WTC11 (cell line): ENCODE results near the gene CDIPT. TPM values are rescaled to one million over a fixed set of nuclear protein-coding genes. Genes with fewer than 3 reads are reported as not detected.
"Not testable (repeated sequence)": the region's sequence is repeated elsewhere in the genome, so short reads cannot be mapped to it uniquely, and the experiment has no call there.

Experiments
- ATAC-seq: fragments of 200-7000 bp; cut with Tn5 transposase; 2 replicates; pipeline ENCODE4 v1.10.0; 2021; ENCODE audit warnings: mild to moderate bottlenecking, moderate library complexity
- CTCF ChIA-PET: fragments of 300-600 bp; sonication (Branson Sonifier 250); formaldehyde crosslinking; loops from one replicate; lab custom pipeline; 2021; ENCODE audit warnings: antibody characterized with exemption; lab: Charles Lee
- POLR2A ChIA-PET: fragments of 350-600 bp; sonication (Branson Sonifier 250); formaldehyde crosslinking; loops from one replicate; lab custom pipeline; 2021; ENCODE audit warnings: antibody characterized with exemption; lab: Charles Lee
- DNase-seq: peaks from one replicate; pipeline ENCODE4 v3.0.0; 2021; ENCODE audit warnings: low spot score
- H3K27ac Mint-ChIP-seq: 2 replicates; pipeline ENCODE4 v1.8.0; 2021; ENCODE audit warnings: mixed read lengths
- H3K27me3 Mint-ChIP-seq: 2 replicates; pipeline ENCODE4 v1.8.0; 2021; ENCODE audit warnings: low read depth, mild to moderate bottlenecking, moderate library complexity, mixed read lengths
- H3K36me3 Mint-ChIP-seq: 2 replicates; pipeline ENCODE4 v1.8.0; 2021; ENCODE audit warnings: mixed read lengths
- H3K4me1 Mint-ChIP-seq: 2 replicates; pipeline ENCODE4 v1.8.0; 2022; ENCODE audit warnings: mixed read lengths
- H3K4me3 Mint-ChIP-seq: 2 replicates; pipeline ENCODE4 v1.8.0; 2021; ENCODE audit warnings: mild to moderate bottlenecking, moderate library complexity, mixed read lengths
- H3K9me3 Mint-ChIP-seq: 2 replicates; pipeline ENCODE4 v1.8.0; 2021; ENCODE audit warnings: mixed read lengths
- CREM ChIP-seq: sonication (generic); formaldehyde crosslinking; IDR thresholded peaks from 2 replicates; pipeline ENCODE4 v1.8.1; 2022; ENCODE audit warnings: mild to moderate bottlenecking, missing genetic modification reagents, moderate library complexity
- HMGA2 ChIP-seq: fragments of 250-450 bp; sonication (Bioruptor Pico); IDR thresholded peaks from 2 replicates; pipeline ENCODE4 v1.4.0; 2021; ENCODE audit warnings: mild to moderate bottlenecking, moderate library complexity
- KAT7 ChIP-seq: sonication (generic); formaldehyde crosslinking; IDR thresholded peaks from 2 replicates; pipeline ENCODE4 v1.8.1; 2023; ENCODE audit warnings: missing genetic modification reagents, mild to moderate bottlenecking, borderline replicate concordance
- MYBL2 ChIP-seq: sonication (generic); formaldehyde crosslinking; IDR thresholded peaks from 2 replicates; pipeline ENCODE4 v1.8.1; 2023; ENCODE audit warnings: mild to moderate bottlenecking, moderate library complexity, missing genetic modification reagents
- RELA ChIP-seq: sonication (generic); formaldehyde crosslinking; IDR thresholded peaks from 2 replicates; pipeline ENCODE4 v1.8.1; 2022; ENCODE audit warnings: missing genetic modification reagents, mild to moderate bottlenecking, borderline replicate concordance
- SP1 ChIP-seq: sonication (generic); formaldehyde crosslinking; conservative IDR thresholded peaks from 2 replicates; pipeline ENCODE4 v1.8.1; 2022; ENCODE audit warnings: missing genetic modification reagents
- TEAD4 ChIP-seq: sonication (generic); formaldehyde crosslinking; IDR thresholded peaks from 2 replicates; pipeline ENCODE4 v1.8.0; 2022; ENCODE audit warnings: mild to moderate bottlenecking, missing genetic modification reagents
- total RNA-seq: library from RNA; stranded (reverse); gene quantifications from 3 replicates; pipeline ENCODE4 v1.2.3, GENCODE V29; 2021
- TF ChIP-seq, protein P1 (sequence below): sonication (generic); formaldehyde crosslinking; IDR thresholded peaks from 2 replicates; pipeline ENCODE4 v1.8.0; 2022; ENCODE audit warnings: mild to moderate bottlenecking, missing genetic modification reagents
- TF ChIP-seq, protein P2 (sequence below): sonication (generic); formaldehyde crosslinking; IDR thresholded peaks from 2 replicates; pipeline ENCODE4 v1.8.0; 2022; ENCODE audit warnings: mild to moderate bottlenecking, missing genetic modification reagents
- TF ChIP-seq, protein P3 (sequence below): sonication (generic); formaldehyde crosslinking; IDR thresholded peaks from 2 replicates; pipeline ENCODE4 v1.8.0; 2022; ENCODE audit warnings: mild to moderate bottlenecking, missing genetic modification reagents
- TF ChIP-seq, protein P4 (sequence below): sonication (generic); formaldehyde crosslinking; IDR thresholded peaks from 2 replicates; pipeline ENCODE4 v1.8.1; 2023; ENCODE audit warnings: mild to moderate bottlenecking, missing genetic modification reagents
- TF ChIP-seq, protein P5 (sequence below): sonication (generic); formaldehyde crosslinking; IDR thresholded peaks from 2 replicates; pipeline ENCODE4 v1.8.1; 2022; ENCODE audit warnings: low read depth, mild to moderate bottlenecking, moderate library complexity, missing genetic modification reagents, borderline replicate concordance
- TF ChIP-seq, protein P6 (sequence below): sonication (generic); formaldehyde crosslinking; IDR thresholded peaks from 2 replicates; pipeline ENCODE4 v1.8.1; 2022; ENCODE audit warnings: missing genetic modification reagents, borderline replicate concordance
- TF ChIP-seq, protein P7 (sequence below): fragments of 250-450 bp; sonication (Bioruptor Pico); IDR thresholded peaks from 2 replicates; pipeline ENCODE4 v1.9.0; 2021; ENCODE audit warnings: mild to moderate bottlenecking
- TF ChIP-seq, protein P8 (sequence below): sonication (generic); formaldehyde crosslinking; IDR thresholded peaks from 2 replicates; pipeline ENCODE4 v1.8.0; 2023; ENCODE audit warnings: missing genetic modification reagents, mild to moderate bottlenecking, borderline replicate concordance
- TF ChIP-seq, protein P9 (sequence below): fragments of 250-450 bp; sonication (Bioruptor Pico); IDR thresholded peaks from 2 replicates; pipeline ENCODE4 v2.1.2; 2022; ENCODE audit warnings: mild to moderate bottlenecking, moderate library complexity

The CDIPT gene
- total RNA-seq, 1 experiment from 2014 or later, result 71.7 TPM

DNA sequence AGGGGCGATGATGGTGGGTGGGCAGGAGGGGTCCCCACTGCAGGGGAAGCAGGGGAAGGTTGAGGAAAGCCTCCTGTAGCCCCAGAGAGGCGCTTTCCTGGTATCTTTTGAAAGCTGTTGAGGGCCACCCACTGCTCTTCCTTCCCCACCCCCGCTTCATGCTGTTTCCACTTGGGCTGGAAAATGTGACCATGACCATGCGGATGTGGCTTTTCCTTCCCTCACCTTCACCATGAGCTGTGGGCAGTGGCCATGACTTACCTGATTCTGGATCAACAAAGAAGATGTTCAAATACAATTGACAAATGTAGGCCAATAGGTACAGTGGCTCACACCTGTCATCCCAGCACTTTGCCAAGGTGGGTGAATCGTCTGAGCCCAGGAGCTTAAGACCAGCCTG is 28.9 kb downstream of the CDIPT start (continued):
- TF ChIP-seq, protein P1, sequence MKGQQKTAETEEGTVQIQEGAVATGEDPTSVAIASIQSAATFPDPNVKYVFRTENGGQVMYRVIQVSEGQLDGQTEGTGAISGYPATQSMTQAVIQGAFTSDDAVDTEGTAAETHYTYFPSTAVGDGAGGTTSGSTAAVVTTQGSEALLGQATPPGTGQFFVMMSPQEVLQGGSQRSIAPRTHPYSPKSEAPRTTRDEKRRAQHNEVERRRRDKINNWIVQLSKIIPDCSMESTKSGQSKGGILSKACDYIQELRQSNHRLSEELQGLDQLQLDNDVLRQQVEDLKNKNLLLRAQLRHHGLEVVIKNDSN (CRISPR knock-in tag), result no peak
- TF ChIP-seq, protein P2, sequence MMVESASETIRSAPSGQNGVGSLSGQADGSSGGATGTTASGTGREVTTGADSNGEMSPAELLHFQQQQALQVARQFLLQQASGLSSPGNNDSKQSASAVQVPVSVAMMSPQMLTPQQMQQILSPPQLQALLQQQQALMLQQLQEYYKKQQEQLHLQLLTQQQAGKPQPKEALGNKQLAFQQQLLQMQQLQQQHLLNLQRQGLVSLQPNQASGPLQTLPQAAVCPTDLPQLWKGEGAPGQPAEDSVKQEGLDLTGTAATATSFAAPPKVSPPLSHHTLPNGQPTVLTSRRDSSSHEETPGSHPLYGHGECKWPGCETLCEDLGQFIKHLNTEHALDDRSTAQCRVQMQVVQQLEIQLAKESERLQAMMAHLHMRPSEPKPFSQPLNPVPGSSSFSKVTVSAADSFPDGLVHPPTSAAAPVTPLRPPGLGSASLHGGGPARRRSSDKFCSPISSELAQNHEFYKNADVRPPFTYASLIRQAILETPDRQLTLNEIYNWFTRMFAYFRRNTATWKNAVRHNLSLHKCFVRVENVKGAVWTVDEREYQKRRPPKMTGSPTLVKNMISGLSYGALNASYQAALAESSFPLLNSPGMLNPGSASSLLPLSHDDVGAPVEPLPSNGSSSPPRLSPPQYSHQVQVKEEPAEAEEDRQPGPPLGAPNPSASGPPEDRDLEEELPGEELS (CRISPR knock-in tag), result no peak
- TF ChIP-seq CREM (CRISPR knock-in tag) (no peak), SP1 (CRISPR knock-in tag) (no peak)

DNA sequence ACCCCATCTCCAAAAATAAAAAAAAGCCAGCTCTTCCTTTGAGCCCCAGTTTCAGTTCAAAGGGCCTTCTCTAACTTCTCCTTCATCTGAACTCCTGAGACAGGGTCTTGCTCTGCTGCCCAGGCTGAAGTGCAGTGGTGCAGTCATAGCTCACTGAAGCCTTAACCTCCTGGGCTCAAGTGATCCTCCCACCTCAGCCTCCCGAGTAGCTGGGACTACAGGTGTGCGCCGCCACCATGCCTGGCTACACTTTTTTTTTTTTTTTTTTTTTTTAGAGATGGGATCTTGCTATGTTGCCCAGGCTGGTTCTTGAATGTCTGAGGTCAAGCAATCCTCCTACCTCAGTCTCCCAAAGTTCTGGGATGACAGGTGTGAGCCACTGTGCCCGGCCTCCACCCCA is 29.8 kb downstream of the CDIPT start:
- CTCF ChIA-PET, result interaction anchor here (0.7 to 1.8 kb wide), 3 partner anchors 10 to 48 kb away, joined by 3 to 9 read pairs (median 3); no protein-coding TSS in a partner anchor
- not testable (repeated sequence) for H3K9me3 Mint-ChIP-seq, H3K27me3 Mint-ChIP-seq, DNase-seq, H3K36me3 Mint-ChIP-seq, H3K4me1 Mint-ChIP-seq, H3K27ac Mint-ChIP-seq, H3K4me3 Mint-ChIP-seq, ATAC-seq
- POLR2A ChIA-PET, result interaction anchor here (0.6 kb wide), 1 partner anchor 94 kb away, joined by 8 read pairs; no protein-coding TSS in a partner anchor

DNA sequence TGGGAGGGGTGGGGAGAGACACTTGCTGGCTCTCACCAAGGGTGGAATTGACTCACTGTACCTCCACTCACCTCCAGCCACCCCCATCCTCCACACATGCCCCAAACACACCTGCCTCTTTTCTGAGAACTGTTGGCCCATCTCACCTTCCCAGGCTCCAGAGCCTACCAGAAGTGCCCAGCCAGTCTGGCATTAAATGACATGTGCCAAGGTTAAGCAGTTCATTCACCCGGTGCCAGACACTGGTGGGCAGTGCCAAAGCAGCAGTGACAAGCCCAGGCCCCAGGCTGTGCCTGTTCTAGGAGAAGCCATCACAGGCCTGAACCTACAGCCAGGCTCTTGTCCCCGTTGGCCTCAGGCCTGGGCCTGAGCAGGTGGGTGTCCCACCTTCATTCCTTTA is 31.5 kb downstream of the CDIPT start:
- TF ChIP-seq, protein P3, sequence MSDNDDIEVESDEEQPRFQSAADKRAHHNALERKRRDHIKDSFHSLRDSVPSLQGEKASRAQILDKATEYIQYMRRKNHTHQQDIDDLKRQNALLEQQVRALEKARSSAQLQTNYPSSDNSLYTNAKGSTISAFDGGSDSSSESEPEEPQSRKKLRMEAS (CRISPR knock-in tag), result no peak
- TF ChIP-seq HMGA2 (CRISPR knock-in tag), result no peak
- TF ChIP-seq, protein P4, sequence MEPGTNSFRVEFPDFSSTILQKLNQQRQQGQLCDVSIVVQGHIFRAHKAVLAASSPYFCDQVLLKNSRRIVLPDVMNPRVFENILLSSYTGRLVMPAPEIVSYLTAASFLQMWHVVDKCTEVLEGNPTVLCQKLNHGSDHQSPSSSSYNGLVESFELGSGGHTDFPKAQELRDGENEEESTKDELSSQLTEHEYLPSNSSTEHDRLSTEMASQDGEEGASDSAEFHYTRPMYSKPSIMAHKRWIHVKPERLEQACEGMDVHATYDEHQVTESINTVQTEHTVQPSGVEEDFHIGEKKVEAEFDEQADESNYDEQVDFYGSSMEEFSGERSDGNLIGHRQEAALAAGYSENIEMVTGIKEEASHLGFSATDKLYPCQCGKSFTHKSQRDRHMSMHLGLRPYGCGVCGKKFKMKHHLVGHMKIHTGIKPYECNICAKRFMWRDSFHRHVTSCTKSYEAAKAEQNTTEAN (CRISPR knock-in tag), result no peak
- TF ChIP-seq, protein P5, sequence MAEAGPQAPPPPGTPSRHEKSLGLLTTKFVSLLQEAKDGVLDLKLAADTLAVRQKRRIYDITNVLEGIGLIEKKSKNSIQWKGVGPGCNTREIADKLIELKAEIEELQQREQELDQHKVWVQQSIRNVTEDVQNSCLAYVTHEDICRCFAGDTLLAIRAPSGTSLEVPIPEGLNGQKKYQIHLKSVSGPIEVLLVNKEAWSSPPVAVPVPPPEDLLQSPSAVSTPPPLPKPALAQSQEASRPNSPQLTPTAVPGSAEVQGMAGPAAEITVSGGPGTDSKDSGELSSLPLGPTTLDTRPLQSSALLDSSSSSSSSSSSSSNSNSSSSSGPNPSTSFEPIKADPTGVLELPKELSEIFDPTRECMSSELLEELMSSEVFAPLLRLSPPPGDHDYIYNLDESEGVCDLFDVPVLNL (CRISPR knock-in tag), result no peak
- DNase-seq, result no peak
- Mint-ChIP-seq H3K27ac (no peak overlapping the region), H3K27me3 (no peaks in the 10 kb centered on the region), H3K36me3 (no peaks in the 10 kb centered on the region), H3K4me1 (no peaks in the 10 kb centered on the region), H3K4me3 (no peak overlapping the region), H3K9me3 (no peaks in the 10 kb centered on the region)
- ChIA-PET CTCF (no interaction called here), POLR2A (no interaction called here)
- no peak for ATAC-seq

DNA sequence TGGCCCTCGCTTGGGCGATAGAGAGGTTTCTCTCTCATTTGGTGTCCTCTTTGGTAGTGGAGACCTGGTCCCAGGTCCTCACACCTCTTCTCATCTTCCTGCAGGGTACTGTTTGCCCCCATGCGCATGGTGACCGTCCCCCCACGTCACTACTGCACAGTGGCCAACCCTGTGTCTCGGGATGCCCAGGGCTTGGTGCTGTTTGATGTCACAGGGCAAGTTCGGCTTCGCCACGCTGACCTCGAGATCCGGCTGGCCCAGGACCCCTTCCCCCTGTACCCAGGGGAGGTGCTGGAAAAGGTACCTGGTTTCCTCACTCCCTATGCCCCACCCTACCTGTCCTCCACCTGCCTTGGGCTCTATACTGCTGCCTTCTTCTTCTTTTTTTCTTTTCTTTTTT is 32.3 kb downstream of the CDIPT start:
- no peak for ATAC-seq
- TF ChIP-seq, protein P6, sequence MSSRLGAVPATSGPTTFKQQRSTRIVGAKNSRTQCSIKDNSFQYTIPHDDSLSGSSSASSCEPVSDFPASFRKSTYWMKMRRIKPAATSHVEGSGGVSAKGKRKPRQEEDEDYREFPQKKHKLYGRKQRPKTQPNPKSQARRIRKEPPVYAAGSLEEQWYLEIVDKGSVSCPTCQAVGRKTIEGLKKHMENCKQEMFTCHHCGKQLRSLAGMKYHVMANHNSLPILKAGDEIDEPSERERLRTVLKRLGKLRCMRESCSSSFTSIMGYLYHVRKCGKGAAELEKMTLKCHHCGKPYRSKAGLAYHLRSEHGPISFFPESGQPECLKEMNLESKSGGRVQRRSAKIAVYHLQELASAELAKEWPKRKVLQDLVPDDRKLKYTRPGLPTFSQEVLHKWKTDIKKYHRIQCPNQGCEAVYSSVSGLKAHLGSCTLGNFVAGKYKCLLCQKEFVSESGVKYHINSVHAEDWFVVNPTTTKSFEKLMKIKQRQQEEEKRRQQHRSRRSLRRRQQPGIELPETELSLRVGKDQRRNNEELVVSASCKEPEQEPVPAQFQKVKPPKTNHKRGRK (CRISPR knock-in tag), result no peak
- TF ChIP-seq, protein P7, sequence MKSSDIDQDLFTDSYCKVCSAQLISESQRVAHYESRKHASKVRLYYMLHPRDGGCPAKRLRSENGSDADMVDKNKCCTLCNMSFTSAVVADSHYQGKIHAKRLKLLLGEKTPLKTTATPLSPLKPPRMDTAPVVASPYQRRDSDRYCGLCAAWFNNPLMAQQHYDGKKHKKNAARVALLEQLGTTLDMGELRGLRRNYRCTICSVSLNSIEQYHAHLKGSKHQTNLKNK (CRISPR knock-in tag), result no peak
- TF ChIP-seq HMGA2 (CRISPR knock-in tag) (no peak), RELA (CRISPR knock-in tag) (no peak), KAT7 (no peak), TEAD4 (no peak), MYBL2 (CRISPR knock-in tag) (no peak)
- TF ChIP-seq, protein P8, sequence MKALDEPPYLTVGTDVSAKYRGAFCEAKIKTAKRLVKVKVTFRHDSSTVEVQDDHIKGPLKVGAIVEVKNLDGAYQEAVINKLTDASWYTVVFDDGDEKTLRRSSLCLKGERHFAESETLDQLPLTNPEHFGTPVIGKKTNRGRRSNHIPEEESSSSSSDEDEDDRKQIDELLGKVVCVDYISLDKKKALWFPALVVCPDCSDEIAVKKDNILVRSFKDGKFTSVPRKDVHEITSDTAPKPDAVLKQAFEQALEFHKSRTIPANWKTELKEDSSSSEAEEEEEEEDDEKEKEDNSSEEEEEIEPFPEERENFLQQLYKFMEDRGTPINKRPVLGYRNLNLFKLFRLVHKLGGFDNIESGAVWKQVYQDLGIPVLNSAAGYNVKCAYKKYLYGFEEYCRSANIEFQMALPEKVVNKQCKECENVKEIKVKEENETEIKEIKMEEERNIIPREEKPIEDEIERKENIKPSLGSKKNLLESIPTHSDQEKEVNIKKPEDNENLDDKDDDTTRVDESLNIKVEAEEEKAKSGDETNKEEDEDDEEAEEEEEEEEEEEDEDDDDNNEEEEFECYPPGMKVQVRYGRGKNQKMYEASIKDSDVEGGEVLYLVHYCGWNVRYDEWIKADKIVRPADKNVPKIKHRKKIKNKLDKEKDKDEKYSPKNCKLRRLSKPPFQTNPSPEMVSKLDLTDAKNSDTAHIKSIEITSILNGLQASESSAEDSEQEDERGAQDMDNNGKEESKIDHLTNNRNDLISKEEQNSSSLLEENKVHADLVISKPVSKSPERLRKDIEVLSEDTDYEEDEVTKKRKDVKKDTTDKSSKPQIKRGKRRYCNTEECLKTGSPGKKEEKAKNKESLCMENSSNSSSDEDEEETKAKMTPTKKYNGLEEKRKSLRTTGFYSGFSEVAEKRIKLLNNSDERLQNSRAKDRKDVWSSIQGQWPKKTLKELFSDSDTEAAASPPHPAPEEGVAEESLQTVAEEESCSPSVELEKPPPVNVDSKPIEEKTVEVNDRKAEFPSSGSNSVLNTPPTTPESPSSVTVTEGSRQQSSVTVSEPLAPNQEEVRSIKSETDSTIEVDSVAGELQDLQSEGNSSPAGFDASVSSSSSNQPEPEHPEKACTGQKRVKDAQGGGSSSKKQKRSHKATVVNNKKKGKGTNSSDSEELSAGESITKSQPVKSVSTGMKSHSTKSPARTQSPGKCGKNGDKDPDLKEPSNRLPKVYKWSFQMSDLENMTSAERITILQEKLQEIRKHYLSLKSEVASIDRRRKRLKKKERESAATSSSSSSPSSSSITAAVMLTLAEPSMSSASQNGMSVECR (CRISPR knock-in tag), result no peak
- TF ChIP-seq, protein P9, sequence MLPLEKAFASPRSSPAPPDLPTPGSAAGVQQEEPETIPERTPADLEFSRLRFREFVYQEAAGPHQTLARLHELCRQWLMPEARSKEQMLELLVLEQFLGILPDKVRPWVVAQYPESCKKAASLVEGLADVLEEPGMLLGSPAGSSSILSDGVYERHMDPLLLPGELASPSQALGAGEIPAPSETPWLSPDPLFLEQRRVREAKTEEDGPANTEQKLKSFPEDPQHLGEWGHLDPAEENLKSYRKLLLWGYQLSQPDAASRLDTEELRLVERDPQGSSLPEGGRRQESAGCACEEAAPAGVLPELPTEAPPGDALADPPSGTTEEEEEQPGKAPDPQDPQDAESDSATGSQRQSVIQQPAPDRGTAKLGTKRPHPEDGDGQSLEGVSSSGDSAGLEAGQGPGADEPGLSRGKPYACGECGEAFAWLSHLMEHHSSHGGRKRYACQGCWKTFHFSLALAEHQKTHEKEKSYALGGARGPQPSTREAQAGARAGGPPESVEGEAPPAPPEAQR (CRISPR knock-in tag), result no peak

More for the DNA sequence above, 32.3 kb downstream of the CDIPT start:
- Mint-ChIP-seq H3K27me3 (no peaks in the 10 kb centered on the region), H3K27ac (no peak overlapping the region; the same call in 1 of the 2 replicates), H3K9me3 (no peaks in the 10 kb centered on the region), H3K36me3 (no peaks in the 10 kb centered on the region), H3K4me3 (no peak overlapping the region), H3K4me1 (no peaks in the 10 kb centered on the region)
- DNase-seq, result no peak
- POLR2A ChIA-PET, result no interaction called here
- CTCF ChIA-PET, result no interaction called here
